OCI-LY3 (cell line): Measurements from ENCODE around the gene DCAF12.
A peak's percentile ranks its signal among the peaks of the same experiment; 100 is the strongest.

Source experiments
- H2AFZ ChIP-seq: fragments of 200-600, 300-600 bp; shearing (Covaris generic); 2 replicates; pipeline ENCODE4 v1.6.0; 2014; ENCODE audit warnings: antibody characterized with exemption, low read depth, low read length
- H3K27ac ChIP-seq: fragments of 200-600, 300-600 bp; sonication (generic); 2 replicates; pipeline ENCODE4 v1.5.1; 2014; ENCODE audit warnings: mild to moderate bottlenecking, low read length, moderate library complexity, mixed read lengths
- H3K27me3 ChIP-seq: fragments of 200-600, 300-600 bp; sonication (generic); 2 replicates; pipeline ENCODE4 v1.6.1; 2014; ENCODE audit warnings: low read depth, low read length, mixed read lengths
- H3K36me3 ChIP-seq: fragments of 200-600, 300-600 bp; sonication (generic); replicated peaks from 2 replicates; pipeline ENCODE3; 2014; ENCODE audit warnings: low read depth, low read length, mixed read lengths
- H3K4me1 ChIP-seq: fragments of 300-600, 200-600 bp; sonication (generic); 2 replicates; pipeline ENCODE4 v1.6.1; 2014; ENCODE audit warnings: low read length, mixed read lengths
- H3K4me2 ChIP-seq: fragments of 200-600, 300-600 bp; sonication (generic); 2 replicates; pipeline ENCODE4 v1.6.1; 2014; ENCODE audit warnings: low read length, mixed read lengths
- H3K4me3 ChIP-seq: fragments of 300-600, 200-600 bp; sonication (generic); 2 replicates; pipeline ENCODE4 v1.5.1; 2014; ENCODE audit warnings: antibody characterized with exemption, mild to moderate bottlenecking, low read length, moderate library complexity
- H3K79me2 ChIP-seq: fragments of 300-600, 200-600 bp; shearing (Covaris generic); 2 replicates; pipeline ENCODE4 v1.6.1; 2014; ENCODE audit warnings: mild to moderate bottlenecking, low read length, mixed read lengths
- H3K9ac ChIP-seq: fragments of 300-600, 200-600 bp; shearing (Covaris generic); 2 replicates; pipeline ENCODE4 v1.6.0; 2014; ENCODE audit warnings: mild to moderate bottlenecking, low read length, moderate library complexity
- H3K9me3 ChIP-seq: fragments of 200-600, 300-600 bp; shearing (Covaris generic); 2 replicates; pipeline ENCODE4 v1.6.1; 2014; ENCODE audit warnings: low read length, mixed read lengths; ENCODE audit not compliant: insufficient read depth
- H4K20me1 ChIP-seq: fragments of 200-600, 300-600 bp; sonication (generic); 2 replicates; pipeline ENCODE4 v1.6.1; 2016; ENCODE audit warnings: low read length, mixed read lengths; ENCODE audit not compliant: insufficient read depth
- EZH2phosphoT487 ChIP-seq: fragments of 200-600 bp; shearing (Covaris generic); IDR thresholded peaks from 2 replicates; pipeline ENCODE4 v1.6.1; 2018; ENCODE audit warnings: antibody characterized with exemption, mixed run types, low read depth
- TF ChIP-seq, protein P1 (sequence below): fragments of 200-600, 300-600 bp; sonication (generic); IDR thresholded peaks from 2 replicates; pipeline ENCODE4 v1.5.1; 2014; ENCODE audit warnings: antibody characterized with exemption, low read length, low read depth

The DCAF12 gene

DNA sequence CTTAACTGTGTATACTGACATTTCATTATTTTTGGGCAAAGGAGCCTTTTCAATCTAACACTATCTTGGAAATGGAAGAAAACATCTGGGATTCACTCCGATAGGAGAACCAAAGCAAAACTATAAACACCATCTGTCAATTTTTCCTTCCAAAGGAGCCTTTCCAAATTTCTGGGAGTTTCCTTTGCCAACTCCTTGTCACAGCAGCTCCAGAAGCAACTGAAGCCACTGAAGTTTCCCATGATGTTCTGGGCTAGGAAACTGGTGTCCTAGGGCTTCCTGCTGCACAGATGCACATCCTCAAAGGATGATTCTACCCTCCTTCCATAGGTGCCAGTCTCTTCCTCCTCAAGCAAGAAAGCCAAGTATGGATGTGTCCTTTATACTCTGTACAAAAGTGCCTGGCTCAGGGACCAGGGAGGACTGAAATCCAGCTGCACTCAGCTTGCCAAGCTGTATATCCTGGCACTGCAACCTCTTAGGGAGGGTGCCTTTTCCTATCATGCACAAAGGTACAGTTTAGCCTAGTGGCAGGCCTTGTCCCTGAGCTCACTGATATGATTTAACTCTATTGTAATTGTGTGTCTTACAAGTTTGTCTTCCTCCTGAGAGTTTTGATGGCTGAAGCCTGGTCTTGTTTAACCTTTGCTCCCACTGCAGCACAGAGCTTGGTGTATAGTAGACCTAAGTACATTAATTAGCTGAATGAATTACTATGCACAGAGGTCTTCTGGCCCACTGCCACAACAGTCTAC, 43.9 kb upstream of the DCAF12 start:
- no peaks in the 10 kb centered on the region for H3K36me3 ChIP-seq
- H4K20me1 ChIP-seq, result no peaks in the 10 kb centered on the region
- no peak overlapping the region for H3K4me3 ChIP-seq
- H3K4me1 ChIP-seq, result peaks cover 15% of the 10 kb centered on the region
- H2AFZ ChIP-seq, result no peak overlapping the region
- 0 out of 2 replicates have a peak overlapping the region, but pooled peaks have one; percentile 6 for H3K27ac ChIP-seq
- no peak overlapping the region for H3K4me2 ChIP-seq
- H3K79me2 ChIP-seq, result no peaks in the 10 kb centered on the region
- H3K27me3 ChIP-seq, result no peaks in the 10 kb centered on the region
- H3K9me3 ChIP-seq, result no peaks in the 10 kb centered on the region
- H3K9ac ChIP-seq, result no peak overlapping the region
- TF ChIP-seq, protein P1, sequence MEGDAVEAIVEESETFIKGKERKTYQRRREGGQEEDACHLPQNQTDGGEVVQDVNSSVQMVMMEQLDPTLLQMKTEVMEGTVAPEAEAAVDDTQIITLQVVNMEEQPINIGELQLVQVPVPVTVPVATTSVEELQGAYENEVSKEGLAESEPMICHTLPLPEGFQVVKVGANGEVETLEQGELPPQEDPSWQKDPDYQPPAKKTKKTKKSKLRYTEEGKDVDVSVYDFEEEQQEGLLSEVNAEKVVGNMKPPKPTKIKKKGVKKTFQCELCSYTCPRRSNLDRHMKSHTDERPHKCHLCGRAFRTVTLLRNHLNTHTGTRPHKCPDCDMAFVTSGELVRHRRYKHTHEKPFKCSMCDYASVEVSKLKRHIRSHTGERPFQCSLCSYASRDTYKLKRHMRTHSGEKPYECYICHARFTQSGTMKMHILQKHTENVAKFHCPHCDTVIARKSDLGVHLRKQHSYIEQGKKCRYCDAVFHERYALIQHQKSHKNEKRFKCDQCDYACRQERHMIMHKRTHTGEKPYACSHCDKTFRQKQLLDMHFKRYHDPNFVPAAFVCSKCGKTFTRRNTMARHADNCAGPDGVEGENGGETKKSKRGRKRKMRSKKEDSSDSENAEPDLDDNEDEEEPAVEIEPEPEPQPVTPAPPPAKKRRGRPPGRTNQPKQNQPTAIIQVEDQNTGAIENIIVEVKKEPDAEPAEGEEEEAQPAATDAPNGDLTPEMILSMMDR, result no peak
- TF ChIP-seq EZH2phosphoT487, result no peak

DNA sequence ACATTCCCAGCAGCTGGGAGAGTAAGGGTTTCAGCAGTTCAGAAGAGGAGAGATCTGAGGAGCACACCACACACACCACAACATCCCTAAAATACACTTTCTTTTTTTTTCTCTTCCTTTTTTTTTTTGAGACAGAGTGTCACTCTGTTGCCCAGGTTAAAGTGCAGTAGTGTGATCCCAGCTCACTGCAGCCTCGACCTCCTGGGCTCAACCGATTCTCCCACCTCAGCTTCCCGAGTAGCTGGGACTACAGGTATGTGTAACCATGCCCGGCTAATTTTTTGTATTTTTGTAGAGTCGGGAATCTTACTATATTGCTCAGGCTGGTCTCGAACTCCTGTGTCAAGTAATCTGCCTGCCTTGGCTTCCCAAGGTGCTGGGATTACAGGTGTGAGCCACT, 42.6 kb upstream of the DCAF12 start:
- no peak overlapping the region for H3K4me2 ChIP-seq
- H3K27me3 ChIP-seq, result no peaks in the 10 kb centered on the region
- H2AFZ ChIP-seq, result no peak overlapping the region

DNA sequence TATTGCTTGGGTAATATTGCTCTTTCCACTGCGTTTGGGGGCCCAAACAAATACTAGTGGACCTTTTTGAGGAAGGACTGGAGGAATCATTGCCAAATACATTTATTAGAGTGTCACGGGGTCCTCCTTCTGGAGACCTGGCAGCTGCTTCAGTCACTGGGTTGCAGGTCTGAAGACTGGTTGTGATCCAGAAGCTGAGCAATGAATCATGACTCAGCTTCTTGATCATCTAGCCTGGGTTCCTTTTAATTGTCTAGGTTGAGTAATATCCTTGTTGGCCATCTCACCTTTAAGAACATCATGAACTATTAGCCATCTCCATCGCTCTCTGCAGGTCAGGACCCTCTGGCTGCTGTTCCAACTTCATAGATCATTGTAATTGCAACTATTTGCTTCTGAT, 36.9 kb upstream of the DCAF12 start:
- H3K4me1 ChIP-seq, result no peaks in the 10 kb centered on the region
- no peak overlapping the region for H3K4me2 ChIP-seq
- H2AFZ ChIP-seq, result no peak overlapping the region
- TF ChIP-seq EZH2phosphoT487, result no peak
- no peaks in the 10 kb centered on the region for H3K79me2 ChIP-seq
- H3K27me3 ChIP-seq, result no peaks in the 10 kb centered on the region
- no peak overlapping the region for H3K9ac ChIP-seq
- H3K9me3 ChIP-seq, result no peaks in the 10 kb centered on the region
- no peak overlapping the region for H3K27ac ChIP-seq
- H3K4me3 ChIP-seq, result no peak overlapping the region
- H3K36me3 ChIP-seq, result no peaks in the 10 kb centered on the region
- H4K20me1 ChIP-seq, result no peaks in the 10 kb centered on the region

More for the DNA sequence above, 42.6 kb upstream of the DCAF12 start:
- Histone ChIP-seq H3K4me3 (no peak overlapping the region), H3K27ac (no peak overlapping the region), H3K9me3 (no peaks in the 10 kb centered on the region), H3K36me3 (no peaks in the 10 kb centered on the region), H3K79me2 (no peaks in the 10 kb centered on the region), H4K20me1 (no peaks in the 10 kb centered on the region), H3K4me1 (peaks cover 15% of the 10 kb centered on the region), H3K9ac (no peak overlapping the region)
- TF ChIP-seq EZH2phosphoT487, result no peak
- TF ChIP-seq, protein P1, result no peak

DNA sequence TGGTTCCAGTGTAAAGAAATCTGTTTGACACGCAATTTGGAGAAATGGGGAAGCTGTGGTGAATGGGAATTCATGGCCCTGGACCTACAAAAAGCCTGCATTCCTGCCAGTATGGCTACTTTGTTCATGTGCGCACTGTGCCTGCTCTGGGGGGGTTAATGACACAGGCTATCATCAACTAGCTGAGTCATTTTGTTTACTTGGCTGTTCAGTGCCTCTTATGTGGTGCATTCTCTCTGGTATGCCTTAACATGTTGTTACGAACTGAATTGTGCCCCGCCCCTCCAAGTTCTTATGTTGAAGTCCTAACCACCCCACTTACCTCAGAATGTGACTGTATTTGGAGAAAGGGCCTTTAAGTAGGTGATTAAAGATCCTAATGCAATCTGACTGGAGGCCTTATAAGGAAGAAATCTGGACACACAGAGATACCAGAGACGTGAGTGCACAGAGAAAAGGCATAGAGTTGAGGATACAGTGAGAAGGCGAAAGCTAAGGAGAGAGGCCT, 31.9 kb upstream of the DCAF12 start:
- Histone ChIP-seq H2AFZ (no peak overlapping the region), H3K4me2 (no peak overlapping the region)

More for the DNA sequence above, 31.9 kb upstream of the DCAF12 start:
- TF ChIP-seq, protein P1, result no peak
- TF ChIP-seq EZH2phosphoT487, result no peak
- Histone ChIP-seq H3K4me3 (no peak overlapping the region), H3K9me3 (no peaks in the 10 kb centered on the region), H4K20me1 (no peaks in the 10 kb centered on the region), H3K79me2 (no peaks in the 10 kb centered on the region), H3K27me3 (no peaks in the 10 kb centered on the region), H3K4me1 (no peaks in the 10 kb centered on the region), H3K36me3 (no peaks in the 10 kb centered on the region), H3K27ac (no peak overlapping the region), H3K9ac (no peak overlapping the region)
